ENCODE results near the gene DIPK1B.

Gene DIPK1B

GRCh38 chr9:136720251-136720897 lies 8.0 kb downstream of the DIPK1B start:
- no peak for DNase-seq (ENCODE audit: low spot score)

DNA sequence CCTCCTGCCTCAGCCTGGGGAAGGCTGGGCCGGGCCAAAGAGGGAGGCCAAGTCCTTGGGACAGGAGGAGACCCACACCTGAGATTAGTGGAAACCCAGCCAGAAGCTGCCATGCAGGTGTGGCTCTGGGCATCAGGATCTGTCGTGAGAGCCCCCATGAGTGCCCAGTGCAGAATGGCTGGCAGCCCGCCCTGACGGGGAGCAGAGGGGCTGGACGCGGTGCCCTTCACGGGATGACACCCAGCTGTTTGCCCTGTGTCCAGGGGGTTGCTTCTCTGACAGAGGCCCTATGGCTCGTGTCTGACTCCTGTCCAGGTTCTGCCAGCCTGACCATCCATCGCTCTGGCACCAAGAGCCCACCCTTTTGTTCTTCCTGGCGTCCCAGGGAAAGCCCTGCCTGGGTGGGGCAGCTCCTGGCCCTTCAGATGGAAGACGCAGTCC lies 8.5 kb downstream of the DIPK1B start:
- no peak for DNase-seq (ENCODE audit: low spot score)

DNA sequence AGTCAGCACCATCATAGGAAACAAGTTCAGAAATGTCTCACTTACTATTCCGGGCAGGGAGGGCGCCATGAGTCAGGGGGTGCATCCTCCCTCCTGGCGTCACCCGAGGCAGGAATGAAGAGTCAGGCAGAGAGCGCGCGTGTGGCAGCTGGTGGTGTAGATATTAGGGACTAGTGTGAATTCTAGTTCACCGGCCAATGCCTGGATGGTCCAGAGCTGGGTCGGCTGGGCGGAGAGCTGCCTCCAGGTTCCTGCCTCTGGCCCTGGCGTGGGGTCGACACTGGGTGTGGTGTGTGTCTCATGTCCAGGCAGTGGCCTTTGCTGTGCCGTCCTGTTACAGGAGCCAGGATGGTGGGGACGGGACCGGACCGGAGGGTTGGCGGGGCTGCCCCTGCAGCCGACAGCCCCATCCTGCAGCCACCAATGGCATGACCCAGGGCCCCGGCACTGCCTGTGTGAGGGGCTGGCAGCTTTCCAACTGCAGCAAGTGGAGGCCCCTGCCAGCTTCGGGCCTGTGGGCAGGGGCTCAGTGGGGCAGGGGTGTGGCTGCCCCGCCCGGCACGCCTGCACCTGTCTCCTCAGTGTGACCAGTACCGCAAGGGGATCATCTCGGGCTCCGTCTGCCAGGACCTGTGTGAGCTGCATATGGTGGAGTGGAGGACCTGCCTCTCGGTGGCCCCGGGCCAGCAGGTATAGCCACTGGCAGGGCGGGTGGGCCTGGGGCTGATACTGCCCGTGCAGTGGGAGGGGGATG lies 9.1 kb downstream of the DIPK1B start:
- DNase-seq (ENCODE audit: low spot score) = peak; percentile 83

- DNase-seq (ENCODE audit: low spot score) = no peak
These were observed 10.0 kb downstream of the DIPK1B start for GRCh38 chr9:136722093-136722968.

- no peak for DNase-seq (ENCODE audit: low spot score)
These were observed 10.6 kb downstream of the DIPK1B start for GRCh38 chr9:136722969-136723356.

DNA sequence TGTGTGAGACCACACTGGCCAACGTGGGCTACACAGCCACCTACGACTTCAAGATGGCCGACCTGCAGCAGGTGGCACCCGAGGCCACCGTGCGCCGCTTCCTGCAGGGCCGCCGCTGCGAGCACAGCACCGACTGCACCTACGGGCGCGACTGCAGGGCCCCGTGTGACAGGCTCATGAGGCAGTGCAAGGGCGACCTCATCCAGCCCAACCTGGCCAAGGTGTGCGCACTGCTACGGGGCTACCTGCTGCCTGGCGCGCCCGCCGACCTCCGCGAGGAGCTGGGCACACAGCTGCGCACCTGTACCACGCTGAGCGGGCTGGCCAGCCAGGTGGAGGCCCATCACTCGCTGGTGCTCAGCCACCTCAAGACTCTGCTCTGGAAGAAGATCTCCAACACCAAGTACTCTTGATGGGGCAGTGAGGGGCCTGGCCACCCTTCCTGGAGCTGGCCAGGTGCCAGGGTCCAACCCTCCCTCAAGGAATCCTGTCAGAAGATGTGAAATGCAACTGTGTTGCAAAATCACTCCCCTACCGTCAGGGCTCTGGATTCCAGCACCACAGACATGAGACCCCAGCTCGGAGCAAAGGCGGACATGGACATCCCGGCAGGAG lies 11.1 kb downstream of the DIPK1B start:
- DNase-seq (ENCODE audit: low spot score) = no peak

DNA sequence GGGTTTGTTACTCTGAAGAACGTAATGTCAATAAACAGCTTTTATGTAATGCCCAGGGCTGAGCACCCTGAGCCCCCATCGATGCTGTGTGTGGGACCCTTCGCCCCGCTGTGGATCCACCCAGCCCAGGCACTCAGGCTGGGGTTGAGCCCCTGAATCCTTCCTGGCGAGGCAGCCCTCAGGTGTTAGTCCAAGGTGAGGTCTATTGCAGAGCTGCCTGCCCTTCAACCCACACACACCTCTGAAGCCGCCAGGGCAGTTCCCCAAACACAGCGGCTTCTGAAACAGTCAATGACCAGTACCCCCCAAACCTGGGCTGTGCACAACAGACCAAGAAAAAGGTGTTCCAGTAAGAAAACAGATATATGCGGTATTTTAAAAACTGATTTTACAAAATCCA lies 11.6 kb downstream of the DIPK1B start:
- no peak for DNase-seq (ENCODE audit: low spot score)

- DNase-seq (ENCODE audit: low spot score) = no peak
These were observed 12.4 kb downstream of the DIPK1B start for GRCh38 chr9:136724772-136725171.

GRCh38 chr9:136725612-136726011 lies 13.2 kb downstream of the DIPK1B start:
- no peak for DNase-seq (ENCODE audit: low spot score)

DNA sequence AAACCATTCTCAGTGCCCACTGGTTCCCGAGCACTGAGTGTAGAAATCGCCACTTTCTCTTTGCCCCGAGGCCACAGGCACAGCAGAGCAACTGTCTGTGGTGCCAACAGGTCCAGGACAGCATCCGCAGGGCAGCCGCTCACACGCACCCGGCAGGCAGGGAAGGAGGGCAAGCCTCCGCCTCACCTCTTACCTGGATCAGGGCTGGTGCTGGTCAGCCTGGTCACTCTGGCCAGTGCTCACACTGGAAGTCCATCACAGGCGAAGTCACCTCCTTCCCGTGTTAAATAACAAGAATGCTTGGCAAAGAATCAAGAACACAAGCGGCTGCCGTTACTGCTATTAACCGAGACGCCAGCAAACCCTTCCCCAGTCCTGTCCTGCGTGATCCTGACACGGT lies 13.7 kb downstream of the DIPK1B start:
- no peak for DNase-seq (ENCODE audit: low spot score)

- DNase-seq (ENCODE audit: low spot score) = no peak
These were observed 14.3 kb downstream of the DIPK1B start for GRCh38 chr9:136726631-136727191.

GRCh38 chr9:136728080-136728547 lies 15.7 kb downstream of the DIPK1B start:
- DNase-seq (ENCODE audit: low spot score) = peak; percentile 98

DNA sequence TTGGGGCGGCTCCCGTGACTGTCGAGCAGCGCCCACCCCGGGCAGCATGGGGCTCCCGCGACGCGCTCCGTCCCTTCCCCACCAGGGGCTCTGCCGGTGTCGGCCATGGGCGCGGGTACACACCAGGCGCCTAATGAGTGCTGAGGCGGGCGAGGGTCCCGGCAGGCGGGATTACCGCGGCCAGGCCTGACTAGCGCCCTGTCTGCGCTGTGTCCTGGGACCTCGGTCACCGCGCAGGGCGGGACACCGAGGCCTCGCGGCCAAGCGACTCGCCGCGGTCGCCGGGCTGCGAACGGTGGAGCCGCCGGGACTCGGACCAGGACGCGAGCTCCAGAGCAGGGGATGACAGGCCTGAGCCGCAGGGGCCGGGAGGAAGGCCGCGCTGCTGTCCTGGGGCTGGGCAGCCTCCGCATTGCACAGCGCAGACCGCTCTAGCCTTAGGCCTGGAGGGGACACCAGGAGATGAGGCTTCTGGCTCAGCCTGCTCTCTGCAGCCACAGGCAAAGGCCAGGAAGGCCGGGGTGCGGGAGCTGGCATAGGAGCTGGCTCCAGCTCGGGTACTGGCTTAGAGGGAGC lies 16.3 kb downstream of the DIPK1B start:
- peak; percentile 76 for DNase-seq (ENCODE audit: low spot score)

- DNase-seq (ENCODE audit: low spot score) = no peak
These were observed 16.8 kb downstream of the DIPK1B start for GRCh38 chr9:136729144-136729543.

GRCh38 chr9:136729926-136730325 lies 17.6 kb downstream of the DIPK1B start:
- no peak for DNase-seq (ENCODE audit: low spot score)

DNA sequence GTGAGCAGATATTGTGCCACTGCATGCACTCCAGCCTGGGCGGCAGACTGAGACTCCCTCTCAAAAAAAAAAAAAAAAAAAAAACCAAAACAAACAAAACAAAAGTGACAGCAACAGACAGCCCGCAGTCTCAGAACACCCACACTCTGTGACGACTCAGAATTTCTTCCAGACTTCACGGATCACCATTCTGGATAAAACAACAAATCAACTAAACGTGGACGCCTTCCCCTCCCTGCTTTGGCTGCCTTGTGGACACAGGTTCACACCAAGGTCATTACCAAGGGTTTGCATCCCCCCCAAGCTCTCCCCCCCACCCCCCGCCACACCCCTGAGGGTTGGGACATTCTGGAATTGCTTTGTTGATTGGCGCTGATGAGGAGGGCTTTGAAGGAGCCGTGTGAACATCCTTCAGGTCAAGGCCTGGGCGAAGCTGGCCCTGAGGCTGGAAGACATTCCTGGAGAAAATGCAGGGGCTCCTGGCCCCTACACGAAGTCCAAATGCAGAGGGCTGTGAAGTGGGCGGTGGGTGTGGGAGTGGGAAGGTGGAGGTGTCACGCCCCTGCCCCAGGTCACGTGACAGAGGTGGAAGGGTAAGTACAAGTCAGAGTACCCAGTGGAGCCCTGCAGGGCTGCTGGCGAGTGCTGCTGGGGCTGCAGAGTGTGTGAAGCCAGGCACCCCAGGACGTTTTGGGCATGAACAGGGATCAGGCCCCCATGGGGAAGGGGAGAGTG lies 20.2 kb downstream of the DIPK1B start:
- no peak for DNase-seq (ENCODE audit: low spot score)

DNA sequence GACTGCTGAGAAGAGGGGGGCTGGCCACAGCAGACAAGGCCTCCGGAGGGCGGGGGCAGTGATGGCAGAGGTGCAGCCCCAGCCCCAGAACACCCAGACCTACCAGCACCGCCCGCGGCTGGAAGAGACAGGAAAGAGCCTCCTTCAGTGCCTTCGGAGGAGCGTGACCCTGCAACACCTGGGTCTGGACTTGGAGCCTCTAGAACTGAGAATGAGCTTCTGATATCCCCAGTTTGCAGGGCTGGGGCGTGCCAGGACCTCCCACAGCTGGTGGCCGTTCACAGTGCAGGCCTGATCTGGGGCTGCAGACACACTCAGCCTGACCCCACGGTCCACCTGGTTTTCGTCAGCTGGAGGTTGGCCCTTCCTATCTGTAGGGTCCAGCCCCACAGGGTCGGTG lies 21.2 kb downstream of the DIPK1B start:
- DNase-seq (ENCODE audit: low spot score) = no peak

DNA sequence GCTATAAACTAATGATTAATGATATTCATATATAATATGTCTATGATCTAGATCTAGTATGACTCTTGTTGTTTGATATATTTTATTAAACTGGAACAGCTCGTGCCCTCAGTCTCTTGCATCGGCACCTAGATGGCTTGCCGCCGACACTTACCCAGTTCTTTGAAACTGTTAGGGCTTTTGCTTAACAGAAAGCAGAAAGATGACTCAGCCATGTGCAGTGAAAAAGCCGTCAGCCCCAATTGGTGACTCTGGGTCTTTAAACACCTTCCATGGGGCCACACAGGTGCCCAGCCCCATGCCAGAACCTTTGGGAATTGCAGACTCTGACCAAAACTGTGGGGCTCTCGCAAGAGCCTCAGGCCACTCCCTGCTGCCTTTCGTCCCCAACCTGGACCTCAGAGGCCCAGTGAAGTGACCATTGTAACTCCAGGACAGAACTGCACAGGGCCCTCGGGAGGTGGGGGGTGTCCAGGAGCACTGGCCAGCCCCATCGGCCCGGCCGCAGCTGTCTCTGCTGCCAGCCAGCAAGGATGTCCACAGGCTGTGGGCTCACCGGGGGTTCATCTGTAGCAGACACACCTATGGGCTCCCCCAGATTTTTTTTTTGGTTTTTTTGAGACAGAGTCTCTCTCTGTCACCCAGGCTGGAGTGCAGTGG lies 22.6 kb downstream of the DIPK1B start:
- no peak for DNase-seq (ENCODE audit: low spot score)

GRCh38 chr9:136735812-136736480 lies 23.6 kb downstream of the DIPK1B start:
- no peak for DNase-seq (ENCODE audit: low spot score)

- DNase-seq (ENCODE audit: low spot score) = no peak
These were observed 26.6 kb downstream of the DIPK1B start for GRCh38 chr9:136738960-136739359.
